HG03103 (cell line): ENCODE results near the gene TNNT3.

Experiments
- ATAC-seq: cut with Tn5 transposase; IDR thresholded peaks from one replicate; pipeline ENCODE4 v1.9.1; 2021; ENCODE audit warnings: low read depth; ENCODE audit not compliant: unreplicated experiment

The TNNT3 gene

GRCh38 chr11:1947592-1948237 is 28.2 kb downstream of the TNNT3 start:
- no peak for ATAC-seq

- ATAC-seq, result no peak
Observed at GRCh38 chr11:1948389-1948788, 28.9 kb downstream of the TNNT3 start.

- ATAC-seq, result no peak
Observed at GRCh38 chr11:1949302-1949701, 29.8 kb downstream of the TNNT3 start.

- ATAC-seq, result no peak
Observed at GRCh38 chr11:1949922-1950321, 30.4 kb downstream of the TNNT3 start.

GRCh38 chr11:1952806-1953482 is 33.4 kb downstream of the TNNT3 start:
- no peak for ATAC-seq

- no peak for ATAC-seq
Observed at GRCh38 chr11:1953489-1954266, 34.2 kb downstream of the TNNT3 start.

- ATAC-seq, result no peak
Observed at GRCh38 chr11:1958367-1958766, 38.9 kb downstream of the TNNT3 start.

- no peak for ATAC-seq
Observed at GRCh38 chr11:1959786-1960185, 40.3 kb downstream of the TNNT3 start.

GRCh38 chr11:1963864-1964263 is 44.4 kb downstream of the TNNT3 start:
- no peak for ATAC-seq

GRCh38 chr11:1964348-1964747 is 44.8 kb downstream of the TNNT3 start:
- no peak for ATAC-seq

GRCh38 chr11:1964955-1965354 is 45.5 kb downstream of the TNNT3 start:
- no peak for ATAC-seq

- ATAC-seq, result no peak
Observed at GRCh38 chr11:1966531-1966930, 47.0 kb downstream of the TNNT3 start.

GRCh38 chr11:1967641-1968225 is 48.2 kb downstream of the TNNT3 start:
- no peak for ATAC-seq

GRCh38 chr11:1968454-1969002 is 49.0 kb downstream of the TNNT3 start:
- no peak for ATAC-seq

- ATAC-seq, result no peak
Observed at GRCh38 chr11:1969035-1969434, 49.5 kb downstream of the TNNT3 start.

GRCh38 chr11:1969776-1970175 is 50.3 kb downstream of the TNNT3 start:
- ATAC-seq, result no peak

- no peak for ATAC-seq
Observed at GRCh38 chr11:1970956-1971355, 51.5 kb downstream of the TNNT3 start.

- ATAC-seq, result no peak
Observed at GRCh38 chr11:1975185-1975584, 55.7 kb downstream of the TNNT3 start.

- no peak for ATAC-seq
Observed at GRCh38 chr11:1978720-1979473, 59.4 kb downstream of the TNNT3 start.

GRCh38 chr11:1979607-1980006 is 60.1 kb downstream of the TNNT3 start:
- no peak for ATAC-seq
